GM06990 (cell line): ENCODE measurements around the gene COQ7.

ENCODE experiments used
- DNase-seq: peaks from one replicate; pipeline ENCODE4 v3.0.0-alpha.2; 2011; ENCODE audit not compliant: insufficient read length; ENCODE audit errors: extremely low read depth
- H3K27me3 ChIP-seq: replicated peaks from 2 replicates; pipeline ENCODE4 v1.6.0; 2011; ENCODE audit warnings: low read length; ENCODE audit not compliant: control insufficient read depth, insufficient read depth
- H3K36me3 ChIP-seq: 2 replicates; pipeline ENCODE4 v1.5.1; 2011; ENCODE audit warnings: low read length; ENCODE audit not compliant: control insufficient read depth, insufficient read depth
- H3K4me3 ChIP-seq: replicated peaks from 2 replicates; pipeline ENCODE4 v1.5.1; 2011; ENCODE audit warnings: low read depth, mild to moderate bottlenecking, control low read depth, low read length
- CTCF ChIP-seq: IDR thresholded peaks from 2 replicates; pipeline ENCODE4 v1.5.1; 2011; ENCODE audit warnings: low read length, control low read depth, mild to moderate bottlenecking, inconsistent platforms; ENCODE audit not compliant: insufficient read depth, poor library complexity, severe bottlenecking

The COQ7 gene

GRCh38 chr16:19033761-19034160 is 33.7 kb upstream of the COQ7 start:
- DNase-seq: no peak
- TF ChIP-seq CTCF: no peak
- H3K27me3 ChIP-seq: no peaks in the 10 kb centered on the region
- H3K4me3 ChIP-seq: no peak overlapping the region
- H3K36me3 ChIP-seq: no peaks in the 10 kb centered on the region

- H3K4me3 ChIP-seq: no peak overlapping the region
- no peak for DNase-seq
- H3K27me3 ChIP-seq: no peaks in the 10 kb centered on the region
- no peak for TF ChIP-seq CTCF
- H3K36me3 ChIP-seq: no peaks in the 10 kb centered on the region
Measured at GRCh38 chr16:19040400-19040799, 27.0 kb upstream of the COQ7 start.

GRCh38 chr16:19044769-19045168 is 22.6 kb upstream of the COQ7 start:
- H3K4me3 ChIP-seq: no peak overlapping the region
- H3K27me3 ChIP-seq: no peaks in the 10 kb centered on the region
- H3K36me3 ChIP-seq: no peaks in the 10 kb centered on the region
- no peak for TF ChIP-seq CTCF
- DNase-seq: no peak

- H3K36me3 ChIP-seq: no peaks in the 10 kb centered on the region
- no peaks in the 10 kb centered on the region for H3K27me3 ChIP-seq
- no peak for TF ChIP-seq CTCF
- DNase-seq: no peak
- no peak overlapping the region for H3K4me3 ChIP-seq
Measured at GRCh38 chr16:19046062-19046461, 21.4 kb upstream of the COQ7 start.

GRCh38 chr16:19062706-19063105 is 4.7 kb upstream of the COQ7 start:
- no peak for TF ChIP-seq CTCF
- no peak for DNase-seq
- Histone ChIP-seq H3K36me3 (no peaks in the 10 kb centered on the region), H3K4me3 (no peak overlapping the region), H3K27me3 (no peaks in the 10 kb centered on the region)

GRCh38 chr16:19066988-19067348 is 446 bp upstream of the COQ7 start:
- DNase-seq: no peak
- no peak for TF ChIP-seq CTCF
- H3K4me3 ChIP-seq: peak overlapping the region; percentile 37

More at GRCh38 chr16:19066988-19067348, 446 bp upstream of the COQ7 start:
- Histone ChIP-seq H3K36me3 (no peaks in the 10 kb centered on the region), H3K27me3 (no peaks in the 10 kb centered on the region)
